NT2/D1 (cell line): ENCODE measurements around the gene TEKT5.

Source experiments
- SUZ12 ChIP-seq: IDR thresholded peaks from 2 replicates; pipeline ENCODE4 v1.6.1; 2011; ENCODE audit not compliant: insufficient read length, insufficient read depth; ENCODE audit errors: extremely low read depth
- YY1 ChIP-seq: IDR thresholded peaks from 2 replicates; pipeline ENCODE4 v1.6.1; 2011; ENCODE audit not compliant: insufficient read length, insufficient read depth
- ZNF274 ChIP-seq: IDR thresholded peaks from 2 replicates; pipeline ENCODE4 v1.6.1; 2011; ENCODE audit warnings: mild to moderate bottlenecking, low read depth, low read length

DNA sequence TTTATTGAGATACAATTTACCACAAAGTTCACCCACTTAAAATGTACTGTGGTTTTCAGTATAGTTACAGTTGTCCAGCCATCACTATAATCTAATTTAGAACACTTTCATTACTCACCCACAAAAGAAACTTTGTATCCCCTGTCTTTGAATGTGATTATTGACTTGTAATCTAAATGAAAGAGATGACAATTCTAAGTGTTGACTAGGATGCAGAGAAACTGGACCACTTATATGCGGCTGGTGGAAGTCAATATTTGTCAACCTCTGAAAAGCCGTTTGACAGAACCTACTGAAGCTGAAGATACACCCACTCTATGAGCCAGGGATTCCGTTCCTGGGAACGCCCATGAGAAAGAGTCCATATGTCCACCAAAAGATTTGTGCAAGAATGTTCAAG, 36.8 kb downstream of the TEKT5 start:
- TF ChIP-seq ZNF274 (no peak), SUZ12 (no peak), YY1 (no peak)
